Stimulated activated naive CD8-positive, alpha-beta T cell treated with anti-CD3 and anti-CD28 coated beads, Interleukin-15, amount 100 ng/mL, for 72 hours (primary cell): ENCODE results near the gene SCAP.
A peak's percentile ranks its signal among the peaks of the same experiment; 100 is the strongest.

Source experiments
- ATAC-seq: fragments of 150-1000 bp; cut with Tn5 transposase; 2 replicates; pipeline ENCODE4 v1.10.0; 2021; ENCODE audit warnings: mild to moderate bottlenecking, moderate library complexity
- DNase-seq, 2 donors: peaks; one replicate each; pipeline ENCODE4 v3.0.0; 2021 to 2022
- H3K27ac Mint-ChIP-seq, 2 donors: one replicate each; pipeline ENCODE4 v1.8.0; 2022; ENCODE audit warnings: mild to moderate bottlenecking in 2 of 2, mixed read lengths in 2 of 2, moderate library complexity in 2 of 2
- H3K27me3 Mint-ChIP-seq: one replicate; pipeline ENCODE4 v1.8.0; 2022; ENCODE audit warnings: mixed read lengths
- H3K4me1 Mint-ChIP-seq: one replicate; pipeline ENCODE4 v1.8.0; 2022; ENCODE audit warnings: mild to moderate bottlenecking, mixed read lengths
- H3K4me3 Mint-ChIP-seq, 2 donors: one replicate each; pipeline ENCODE4 v1.8.0; 2022; ENCODE audit warnings: mild to moderate bottlenecking in 2 of 2, mixed read lengths in 2 of 2, moderate library complexity in 1 of 2
- H3K9me3 Mint-ChIP-seq, 2 donors: one replicate each; pipeline ENCODE4 v1.8.0; 2022; ENCODE audit warnings: mixed read lengths in 2 of 2

Gene SCAP

GRCh38 chr3:47428662-47429061, 47.1 kb downstream of the SCAP start:
- Mint-ChIP-seq H3K4me1 (no peaks in the 10 kb centered on the region), H3K9me3 (no peaks in the 10 kb centered on the region), H3K27ac (no peak overlapping the region), H3K27me3 (no peaks in the 10 kb centered on the region), H3K4me3 (no peak overlapping the region)
- ATAC-seq (no peak), DNase-seq (no peak)

- H3K9me3 Mint-ChIP-seq: no peaks in the 10 kb centered on the region
- H3K4me1 Mint-ChIP-seq: peaks cover 8% of the 10 kb centered on the region
- no peak overlapping the region for H3K4me3 Mint-ChIP-seq
- no peaks in the 10 kb centered on the region for H3K27me3 Mint-ChIP-seq
- ATAC-seq (no peak), DNase-seq (no peak)
- no peak overlapping the region for H3K27ac Mint-ChIP-seq
These were observed 47.9 kb downstream of the SCAP start for GRCh38 chr3:47427866-47428265.

GRCh38 chr3:47425959-47426358, 49.8 kb downstream of the SCAP start:
- ATAC-seq (no peak), DNase-seq (no peak)
- H3K9me3 Mint-ChIP-seq: no peaks in the 10 kb centered on the region
- H3K27ac Mint-ChIP-seq: peak overlapping the region in 1 of 2 donors; percentile 68
- no peak overlapping the region for H3K4me3 Mint-ChIP-seq
- no peaks in the 10 kb centered on the region for H3K27me3 Mint-ChIP-seq
- H3K4me1 Mint-ChIP-seq: peaks cover 27% of the 10 kb centered on the region

GRCh38 chr3:47425383-47425778, 50.4 kb downstream of the SCAP start:
- H3K9me3 Mint-ChIP-seq: no peaks in the 10 kb centered on the region
- H3K27ac Mint-ChIP-seq: no peak overlapping the region
- no peak overlapping the region for H3K4me3 Mint-ChIP-seq
- ATAC-seq (no peak), DNase-seq (no peak)
- no peaks in the 10 kb centered on the region for H3K27me3 Mint-ChIP-seq
- peaks cover 33% of the 10 kb centered on the region for H3K4me1 Mint-ChIP-seq

- no peaks in the 10 kb centered on the region for H3K9me3 Mint-ChIP-seq
- H3K4me3 Mint-ChIP-seq: no peak overlapping the region
- peaks cover 34% of the 10 kb centered on the region for H3K4me1 Mint-ChIP-seq
- H3K27ac Mint-ChIP-seq: no peak overlapping the region
- ATAC-seq (no peak), DNase-seq (no peak)
- H3K27me3 Mint-ChIP-seq: no peaks in the 10 kb centered on the region
These were observed 51.0 kb downstream of the SCAP start for GRCh38 chr3:47424434-47425382.

- no peaks in the 10 kb centered on the region for H3K9me3 Mint-ChIP-seq
These were observed 52.1 kb downstream of the SCAP start for GRCh38 chr3:47423548-47424145.

GRCh38 chr3:47422743-47423142, 53.0 kb downstream of the SCAP start:
- Mint-ChIP-seq H3K27me3 (no peaks in the 10 kb centered on the region), H3K4me1 (peaks cover 34% of the 10 kb centered on the region), H3K27ac (peak overlapping the region in 1 of 2 donors; percentile 89), H3K4me3 (no peak overlapping the region), H3K9me3 (no peaks in the 10 kb centered on the region)
- ATAC-seq (no peak), DNase-seq (no peak)

More at GRCh38 chr3:47423548-47424145, 52.1 kb downstream of the SCAP start:
- no peak for DNase-seq
- Mint-ChIP-seq H3K4me3 (no peak overlapping the region), H3K27me3 (no peaks in the 10 kb centered on the region), H3K4me1 (peaks cover 34% of the 10 kb centered on the region), H3K27ac (peak overlapping the region; percentile 38 to 76)
- no peak for ATAC-seq

GRCh38 chr3:47421741-47422649, 53.7 kb downstream of the SCAP start:
- Mint-ChIP-seq H3K4me1 (peaks cover 34% of the 10 kb centered on the region), H3K9me3 (no peaks in the 10 kb centered on the region), H3K27ac (peak overlapping the region; percentile 99), H3K4me3 (peak overlapping the region in 1 of 2 donors; percentile 73), H3K27me3 (no peaks in the 10 kb centered on the region)
- ATAC-seq: no peak
- DNase-seq: peak in 1 of 2 donors; percentile 17

- Mint-ChIP-seq H3K4me3 (peak overlapping the region; percentile 67 to 73), H3K27me3 (no peaks in the 10 kb centered on the region), H3K4me1 (peaks cover 37% of the 10 kb centered on the region), H3K27ac (peak overlapping the region; percentile 99), H3K9me3 (no peaks in the 10 kb centered on the region)
- DNase-seq (peak; percentile 88 to 91), ATAC-seq (peak; percentile 89)
These were observed 54.9 kb downstream of the SCAP start for GRCh38 chr3:47420511-47421484.

- Mint-ChIP-seq H3K27ac (peak overlapping the region; percentile 40 to 82), H3K4me3 (no peak overlapping the region), H3K4me1 (peaks cover 45% of the 10 kb centered on the region), H3K27me3 (no peaks in the 10 kb centered on the region), H3K9me3 (no peaks in the 10 kb centered on the region)
- ATAC-seq (no peak), DNase-seq (no peak)
These were observed 55.7 kb downstream of the SCAP start for GRCh38 chr3:47420044-47420430.

- Mint-ChIP-seq H3K4me1 (peaks cover 45% of the 10 kb centered on the region), H3K27ac (peak overlapping the region; percentile 42 to 82), H3K9me3 (no peaks in the 10 kb centered on the region), H3K27me3 (no peaks in the 10 kb centered on the region), H3K4me3 (no peak overlapping the region)
- no peak for ATAC-seq
- no peak for DNase-seq
These were observed 56.4 kb downstream of the SCAP start for GRCh38 chr3:47419083-47420043.

GRCh38 chr3:47418167-47419082, 57.3 kb downstream of the SCAP start:
- peaks cover 43% of the 10 kb centered on the region for H3K4me1 Mint-ChIP-seq
- H3K4me3 Mint-ChIP-seq: no peak overlapping the region
- H3K27ac Mint-ChIP-seq: peak overlapping the region in 1 of 2 donors; percentile 77
- ATAC-seq (peak; percentile 8), DNase-seq (no peak)
- H3K27me3 Mint-ChIP-seq: no peaks in the 10 kb centered on the region
- H3K9me3 Mint-ChIP-seq: no peaks in the 10 kb centered on the region

- H3K27ac Mint-ChIP-seq: peak overlapping the region in 1 of 2 donors; percentile 82
- no peak overlapping the region for H3K4me3 Mint-ChIP-seq
- H3K27me3 Mint-ChIP-seq: no peaks in the 10 kb centered on the region
- DNase-seq: no peak
- peaks cover 19% of the 10 kb centered on the region for H3K4me1 Mint-ChIP-seq
- no peaks in the 10 kb centered on the region for H3K9me3 Mint-ChIP-seq
- ATAC-seq: no peak
These were observed 59.7 kb downstream of the SCAP start for GRCh38 chr3:47416041-47416440.
